Stimulated activated CD4-positive, alpha-beta T cell treated with anti-CD3 and anti-CD28 coated beads, TNF-alpha, amount 100 ng/mL, for 24 hours (primary cell): Measurements from ENCODE around the gene NFIB.

Experiments used
- DNase-seq, 3 experiments: peaks; one replicate each; pipeline ENCODE4 v3.0.0-alpha.2; 2020; ENCODE audit warnings: low read depth in 3 of 3

The NFIB gene

GRCh38 chr9:14153310-14153720 is 160.6 kb downstream of the NFIB start:
- DNase-seq, result no peak

GRCh38 chr9:14151451-14151850 is 162.5 kb downstream of the NFIB start:
- no peak for DNase-seq

GRCh38 chr9:14148501-14149103 is 165.3 kb downstream of the NFIB start:
- DNase-seq, result no peak

GRCh38 chr9:14147738-14148137 is 166.2 kb downstream of the NFIB start:
- DNase-seq, result no peak

GRCh38 chr9:14146201-14146874 is 167.6 kb downstream of the NFIB start:
- DNase-seq, result no peak

- DNase-seq, result no peak
Measured at GRCh38 chr9:14144215-14144614, 169.7 kb downstream of the NFIB start.

GRCh38 chr9:14141699-14142098 is 172.2 kb downstream of the NFIB start:
- no peak for DNase-seq

- no peak for DNase-seq
Measured at GRCh38 chr9:14140096-14140697, 173.7 kb downstream of the NFIB start.

GRCh38 chr9:14139287-14139686 is 174.7 kb downstream of the NFIB start:
- DNase-seq, result no peak

- DNase-seq, result no peak
Measured at GRCh38 chr9:14136646-14137370, 177.1 kb downstream of the NFIB start.

- no peak for DNase-seq
Measured at GRCh38 chr9:14136047-14136635, 177.8 kb downstream of the NFIB start.

GRCh38 chr9:14135421-14135820 is 178.5 kb downstream of the NFIB start:
- no peak for DNase-seq

- DNase-seq, result no peak
Measured at GRCh38 chr9:14133394-14133793, 180.5 kb downstream of the NFIB start.

GRCh38 chr9:14132775-14133174 is 181.2 kb downstream of the NFIB start:
- no peak for DNase-seq

- DNase-seq, result no peak
Measured at GRCh38 chr9:14131356-14132088, 182.4 kb downstream of the NFIB start.

- DNase-seq, result no peak
Measured at GRCh38 chr9:14127656-14128055, 186.3 kb downstream of the NFIB start.

GRCh38 chr9:14119694-14120514 is 194.0 kb downstream of the NFIB start:
- no peak for DNase-seq

- DNase-seq, result no peak
Measured at GRCh38 chr9:14112226-14112625, 201.7 kb downstream of the NFIB start.

GRCh38 chr9:14111696-14112095 is 202.2 kb downstream of the NFIB start:
- DNase-seq, result no peak

GRCh38 chr9:14107977-14108376 is 206.0 kb downstream of the NFIB start:
- no peak for DNase-seq

GRCh38 chr9:14107495-14107894 is 206.4 kb downstream of the NFIB start:
- no peak for DNase-seq
